PC-9 (cell line): ENCODE measurements around the gene IL34.

ENCODE experiments used
- CTCF ChIP-seq: fragments of 200-600 bp; sonication (generic); conservative IDR thresholded peaks from 2 replicates; pipeline ENCODE4 v1.6.1; 2017; ENCODE audit warnings: mixed run types, antibody characterized with exemption, mild to moderate bottlenecking, moderate library complexity
- EZH2 ChIP-seq: fragments of 200-600 bp; sonication (generic); IDR thresholded peaks from 2 replicates; pipeline ENCODE4 v1.8.0; 2017; ENCODE audit warnings: antibody characterized with exemption, low read depth

- TF ChIP-seq CTCF: no peak
- TF ChIP-seq EZH2: no peak
Measured at GRCh38 chr16:70647441-70648359, 1.3 kb downstream of the IL34 start.
